ENCODE results near the gene FLOT1.

GRCh38 chr6:30716879-30717128, 25.7 kb downstream of the FLOT1 start:
- TF ChIP-seq CTCF (conservative IDR thresholded peaks at IDR 0.05; ENCODE audit: low read depth, low read length) = no peak
- no peak for TF ChIP-seq EZH2 (IDR thresholded peaks at IDR 0.05; ENCODE audit: borderline replicate concordance, low read depth, low read length, poor library complexity, severe bottlenecking)
